ENCODE data around the gene TCP1. TPM values are rescaled to one million over a fixed set of nuclear protein-coding genes. Genes with fewer than 3 reads are reported as not detected.

The TCP1 gene
- total RNA-seq, 2 experiments from 2014 or later: 429 to 438 TPM

Other genes starting within 250 kb of the TCP1 start
- gene SOD2, start 96.4 kb downstream of the TCP1 start, total RNA-seq: 100 to 1,000 TPM; 103 to 108 TPM
- gene WTAP, start 62.1 kb downstream of the TCP1 start, total RNA-seq: 10 to 100 TPM; 87.6 to 90.2 TPM
- gene ACAT2, start 27.6 kb downstream of the TCP1 start, total RNA-seq: 100 to 1,000 TPM; 115 to 116 TPM
- gene MRPL18, start 865 bp upstream of the TCP1 start, total RNA-seq: 10 to 100 TPM; 84.6 to 89.9 TPM
- under 1 TPM; 0.29 to 0.31 TPM for gene PNLDC1, start 10.7 kb upstream of the TCP1 start, total RNA-seq
- not detected for gene MAS1, start 101.4 kb upstream of the TCP1 start, total RNA-seq
- gene IGF2R, start 179.5 kb upstream of the TCP1 start, total RNA-seq: 10 to 100 TPM; 73.5 to 75.5 TPM